ACHN (cell line): Measurements from ENCODE around the gene PIANP.
A peak's percentile ranks its signal among the peaks of the same experiment; 100 is the strongest.

ENCODE experiments used
- DNase-seq: peaks from one replicate; pipeline ENCODE4 v3.0.0-alpha.2; 2015
- in situ Hi-C: cut with HindIII; loops from 2 replicates; pipeline ENCODE4 v1.10.0; 2017; ENCODE audit warnings: low sequenced_read_pairs, low pct_ligation_motif_present, low pct_unique_long_range_greater_than_20kb

PIANP gene

GRCh38 chr12:6688999-6689882 is 11.4 kb downstream of the PIANP start, which contains the start of gene ZNF384:
Gene ZNF384, minus strand, starts transcription at chr12:6689375. Its CDS starts 9,855 bp downstream, at chr12:6679520.
- in situ Hi-C loops = no loop called here
- peak; percentile 100 for DNase-seq

- peak; percentile 59 for DNase-seq
- in situ Hi-C loops = no loop called here
These were observed 12.0 kb downstream of the PIANP start for GRCh38 chr12:6688543-6688998.

- DNase-seq = no peak
- in situ Hi-C loops = no loop called here
These were observed 14.8 kb downstream of the PIANP start for GRCh38 chr12:6685814-6686213.

GRCh38 chr12:6684609-6685008 is 16.0 kb downstream of the PIANP start:
- in situ Hi-C loops = no loop called here
- DNase-seq = peak; percentile 63

GRCh38 chr12:6676962-6677361 is 23.7 kb downstream of the PIANP start:
- in situ Hi-C loops = no loop called here
- no peak for DNase-seq

GRCh38 chr12:6672143-6672542 is 28.5 kb downstream of the PIANP start:
- no peak for DNase-seq
- in situ Hi-C loops = no loop called here

- in situ Hi-C loops = no loop called here
- DNase-seq = no peak
These were observed 32.9 kb downstream of the PIANP start for GRCh38 chr12:6667559-6668210.

GRCh38 chr12:6666211-6666610 is 34.4 kb downstream of the PIANP start:
- DNase-seq = peak; percentile 63
- in situ Hi-C loops = no loop called here

- in situ Hi-C loops = no loop called here
- no peak for DNase-seq
These were observed 35.7 kb downstream of the PIANP start for GRCh38 chr12:6664902-6665301.

- in situ Hi-C loops = no loop called here
- peak; percentile 100 for DNase-seq
These were observed 37.5 kb downstream of the PIANP start, which contains the start of gene ING4 for GRCh38 chr12:6662906-6663742. Gene ING4, minus strand, starts transcription at chr12:6663119. Its CDS starts 18 bp downstream, at chr12:6663101.

GRCh38 chr12:6662602-6662905 is 38.1 kb downstream of the PIANP start:
- in situ Hi-C loops = no loop called here
- no peak for DNase-seq

GRCh38 chr12:6653987-6654386 is 46.6 kb downstream of the PIANP start:
- in situ Hi-C loops = no loop called here
- DNase-seq = no peak

GRCh38 chr12:6653342-6653741 is 47.3 kb downstream of the PIANP start:
- in situ Hi-C loops = no loop called here
- DNase-seq = no peak

GRCh38 chr12:6652391-6652790 is 48.2 kb downstream of the PIANP start:
- in situ Hi-C loops = no loop called here
- DNase-seq = no peak

GRCh38 chr12:6650832-6651231 is 49.8 kb downstream of the PIANP start:
- DNase-seq = no peak
- in situ Hi-C loops = no loop called here

- DNase-seq = no peak
- in situ Hi-C loops = no loop called here
These were observed 53.5 kb downstream of the PIANP start, which contains the start of gene ACRBP for GRCh38 chr12:6647083-6647604. Gene ACRBP, minus strand, starts transcription at chr12:6647432. Its CDS starts 66 bp downstream, at chr12:6647366.

GRCh38 chr12:6646276-6647082 is 54.1 kb downstream of the PIANP start:
- no peak for DNase-seq

GRCh38 chr12:6644903-6645302 is 55.7 kb downstream of the PIANP start:
- in situ Hi-C loops = no loop called here
- DNase-seq = no peak

More at GRCh38 chr12:6646276-6647082, 54.1 kb downstream of the PIANP start:
- in situ Hi-C loops = no loop called here
